ENCODE results near the gene HGS. TPM values are rescaled to one million over a fixed set of nuclear protein-coding genes. Genes with fewer than 3 reads are reported as not detected.

Gene HGS
- polyA plus RNA-seq, 1 donor from 2014 or later, result 81.1 TPM

DNA sequence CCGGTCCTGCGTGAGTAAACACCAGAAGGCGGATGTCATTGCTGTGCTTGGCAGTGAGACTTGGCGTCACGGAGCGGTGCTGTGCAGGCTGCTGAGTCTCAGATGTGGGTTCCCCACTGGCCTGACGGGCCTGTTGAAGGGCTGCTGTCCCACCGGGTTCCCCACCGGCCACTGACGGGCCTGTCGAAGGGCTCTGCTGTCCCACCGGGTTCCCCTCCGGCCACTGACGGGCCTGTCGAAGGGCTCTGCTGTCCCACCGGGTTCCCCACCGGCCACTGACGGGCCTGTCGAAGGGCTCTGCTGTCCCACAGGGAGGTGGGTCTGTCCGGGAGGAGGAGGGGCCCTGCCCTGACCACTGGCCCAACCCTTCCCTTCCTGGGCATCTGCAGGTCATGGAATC, 2.8 kb downstream of the HGS start (continued):
- TF ChIP-seq MXI1 (conservative IDR thresholded peaks at IDR 0.05; ENCODE audit: poor library complexity, severe bottlenecking), result no peak
- no peak for TF ChIP-seq POLR2AphosphoS5 (IDR thresholded peaks at IDR 0.05)
- no peak for TF ChIP-seq EP300 (conservative IDR thresholded peaks at IDR 0.05; ENCODE audit: poor library complexity, severe bottlenecking)

DNA sequence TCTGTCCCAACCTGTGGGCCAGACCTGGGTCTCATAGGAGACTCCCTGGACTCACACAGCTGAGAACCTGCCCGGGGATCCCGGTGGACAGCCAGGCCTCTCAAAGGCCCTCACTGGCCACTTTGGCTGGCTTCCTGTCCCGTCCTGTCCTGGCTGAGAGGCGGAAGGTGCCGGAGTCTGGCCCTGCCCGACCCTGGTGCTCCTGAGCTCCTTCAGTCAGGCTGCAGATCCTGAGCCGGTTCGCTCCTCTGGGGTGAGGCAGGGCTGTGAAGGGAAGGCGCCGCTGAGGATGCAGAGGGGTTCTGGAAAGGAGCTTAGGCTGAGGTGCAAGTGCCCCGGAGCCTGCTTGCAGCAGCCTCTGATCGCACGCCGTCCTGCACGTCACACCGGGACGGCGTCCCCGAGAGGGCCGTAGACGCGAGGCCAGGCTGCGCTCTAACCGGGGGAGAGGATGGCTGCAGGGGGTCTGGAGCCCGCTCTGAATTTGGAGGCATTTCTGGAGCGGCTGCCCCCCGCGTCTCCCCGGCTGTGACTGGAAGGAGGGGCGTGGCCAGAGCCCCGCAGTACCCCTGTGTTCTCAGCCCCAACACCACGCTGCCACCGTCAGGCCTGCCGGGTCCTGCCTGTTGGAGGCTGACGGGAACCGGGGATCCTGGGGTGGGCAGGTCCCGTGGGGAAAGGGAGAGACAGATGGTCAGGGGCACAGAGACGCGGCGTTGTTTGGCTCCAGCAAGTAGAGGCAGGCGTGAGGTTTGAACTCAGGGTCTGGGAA, 4.1 kb downstream of the HGS start:
- H3K9ac ChIP-seq (ENCODE audit: low read length), result no peak overlapping the region
- H4K20me1 ChIP-seq (ENCODE audit: insufficient read depth), result peaks cover 7% of the 10 kb centered on the region
- no peaks in the 10 kb centered on the region for H3F3A ChIP-seq (ENCODE audit: insufficient read depth, low read length, poor library complexity, severe bottlenecking)
- H3K27me3 ChIP-seq (ENCODE audit: insufficient read depth, low read depth, low read length), result no peaks in the 10 kb centered on the region
- H3K4me2 ChIP-seq (ENCODE audit: low read length), result no peak overlapping the region
- H3K79me2 ChIP-seq (replicated peaks; ENCODE audit: insufficient read depth, low read length), result peaks cover 21% of the 10 kb centered on the region
- H3K9me2 ChIP-seq (ENCODE audit: insufficient read depth, low read length), result no peaks in the 10 kb centered on the region
- TF ChIP-seq, protein P1, sequence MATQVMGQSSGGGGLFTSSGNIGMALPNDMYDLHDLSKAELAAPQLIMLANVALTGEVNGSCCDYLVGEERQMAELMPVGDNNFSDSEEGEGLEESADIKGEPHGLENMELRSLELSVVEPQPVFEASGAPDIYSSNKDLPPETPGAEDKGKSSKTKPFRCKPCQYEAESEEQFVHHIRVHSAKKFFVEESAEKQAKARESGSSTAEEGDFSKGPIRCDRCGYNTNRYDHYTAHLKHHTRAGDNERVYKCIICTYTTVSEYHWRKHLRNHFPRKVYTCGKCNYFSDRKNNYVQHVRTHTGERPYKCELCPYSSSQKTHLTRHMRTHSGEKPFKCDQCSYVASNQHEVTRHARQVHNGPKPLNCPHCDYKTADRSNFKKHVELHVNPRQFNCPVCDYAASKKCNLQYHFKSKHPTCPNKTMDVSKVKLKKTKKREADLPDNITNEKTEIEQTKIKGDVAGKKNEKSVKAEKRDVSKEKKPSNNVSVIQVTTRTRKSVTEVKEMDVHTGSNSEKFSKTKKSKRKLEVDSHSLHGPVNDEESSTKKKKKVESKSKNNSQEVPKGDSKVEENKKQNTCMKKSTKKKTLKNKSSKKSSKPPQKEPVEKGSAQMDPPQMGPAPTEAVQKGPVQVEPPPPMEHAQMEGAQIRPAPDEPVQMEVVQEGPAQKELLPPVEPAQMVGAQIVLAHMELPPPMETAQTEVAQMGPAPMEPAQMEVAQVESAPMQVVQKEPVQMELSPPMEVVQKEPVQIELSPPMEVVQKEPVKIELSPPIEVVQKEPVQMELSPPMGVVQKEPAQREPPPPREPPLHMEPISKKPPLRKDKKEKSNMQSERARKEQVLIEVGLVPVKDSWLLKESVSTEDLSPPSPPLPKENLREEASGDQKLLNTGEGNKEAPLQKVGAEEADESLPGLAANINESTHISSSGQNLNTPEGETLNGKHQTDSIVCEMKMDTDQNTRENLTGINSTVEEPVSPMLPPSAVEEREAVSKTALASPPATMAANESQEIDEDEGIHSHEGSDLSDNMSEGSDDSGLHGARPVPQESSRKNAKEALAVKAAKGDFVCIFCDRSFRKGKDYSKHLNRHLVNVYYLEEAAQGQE (IDR thresholded peaks at IDR 0.05; ENCODE audit: borderline replicate concordance), result no peak
- TF ChIP-seq SMC3 (conservative IDR thresholded peaks at IDR 0.05; ENCODE audit: poor library complexity), result no peak
- TF ChIP-seq POLR2AphosphoS5 (IDR thresholded peaks at IDR 0.05), result no peak
- no peak for TF ChIP-seq RAD21 (conservative IDR thresholded peaks at IDR 0.05)
- TF ChIP-seq, protein P2, sequence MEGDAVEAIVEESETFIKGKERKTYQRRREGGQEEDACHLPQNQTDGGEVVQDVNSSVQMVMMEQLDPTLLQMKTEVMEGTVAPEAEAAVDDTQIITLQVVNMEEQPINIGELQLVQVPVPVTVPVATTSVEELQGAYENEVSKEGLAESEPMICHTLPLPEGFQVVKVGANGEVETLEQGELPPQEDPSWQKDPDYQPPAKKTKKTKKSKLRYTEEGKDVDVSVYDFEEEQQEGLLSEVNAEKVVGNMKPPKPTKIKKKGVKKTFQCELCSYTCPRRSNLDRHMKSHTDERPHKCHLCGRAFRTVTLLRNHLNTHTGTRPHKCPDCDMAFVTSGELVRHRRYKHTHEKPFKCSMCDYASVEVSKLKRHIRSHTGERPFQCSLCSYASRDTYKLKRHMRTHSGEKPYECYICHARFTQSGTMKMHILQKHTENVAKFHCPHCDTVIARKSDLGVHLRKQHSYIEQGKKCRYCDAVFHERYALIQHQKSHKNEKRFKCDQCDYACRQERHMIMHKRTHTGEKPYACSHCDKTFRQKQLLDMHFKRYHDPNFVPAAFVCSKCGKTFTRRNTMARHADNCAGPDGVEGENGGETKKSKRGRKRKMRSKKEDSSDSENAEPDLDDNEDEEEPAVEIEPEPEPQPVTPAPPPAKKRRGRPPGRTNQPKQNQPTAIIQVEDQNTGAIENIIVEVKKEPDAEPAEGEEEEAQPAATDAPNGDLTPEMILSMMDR (IDR thresholded peaks at IDR 0.05; ENCODE audit: poor library complexity, severe bottlenecking), result no peak
- no peak for TF ChIP-seq MXI1 (conservative IDR thresholded peaks at IDR 0.05; ENCODE audit: poor library complexity, severe bottlenecking)
- no peak for TF ChIP-seq TAF1 (IDR thresholded peaks at IDR 0.05; ENCODE audit: low read depth)
- TF ChIP-seq EZH2 (IDR thresholded peaks at IDR 0.05; ENCODE audit: borderline replicate concordance, insufficient read depth, low read length, poor library complexity, severe bottlenecking), result no peak
- TF ChIP-seq EP300 (conservative IDR thresholded peaks at IDR 0.05; ENCODE audit: poor library complexity, severe bottlenecking), result no peak
- no peak overlapping the region for H3K27ac ChIP-seq (ENCODE audit: low read length)
- no peaks in the 10 kb centered on the region for H3K9me3 ChIP-seq (ENCODE audit: low read length)
- H2AFZ ChIP-seq (ENCODE audit: low read depth, low read length), result no peak overlapping the region
- no peak overlapping the region for H3K4me3 ChIP-seq (ENCODE audit: low read length)
- no peaks in the 10 kb centered on the region for H3K36me3 ChIP-seq (ENCODE audit: insufficient read depth, low read length)

DNA sequence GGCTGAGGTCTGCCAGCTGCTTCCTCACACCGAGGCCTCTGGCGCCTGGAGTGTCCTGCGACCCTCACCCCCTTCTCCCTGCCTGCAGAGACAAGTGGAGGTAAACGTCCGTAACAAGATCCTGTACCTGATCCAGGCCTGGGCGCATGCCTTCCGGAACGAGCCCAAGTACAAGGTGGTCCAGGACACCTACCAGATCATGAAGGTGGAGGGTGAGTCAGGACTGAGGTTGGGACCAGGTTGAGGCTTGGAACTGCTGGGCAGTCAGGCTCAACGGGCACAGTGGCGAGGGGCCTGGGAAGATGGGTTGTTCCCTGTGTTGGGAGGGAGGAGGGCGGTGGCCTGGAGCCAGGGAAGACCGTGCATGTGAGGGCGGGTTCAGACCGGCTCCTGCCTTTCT, 4.8 kb downstream of the HGS start:
- no peaks in the 10 kb centered on the region for H3F3A ChIP-seq (ENCODE audit: insufficient read depth, low read length, poor library complexity, severe bottlenecking)
- H3K36me3 ChIP-seq (ENCODE audit: insufficient read depth, low read length), result no peaks in the 10 kb centered on the region
- H4K20me1 ChIP-seq (ENCODE audit: insufficient read depth), result peaks cover 7% of the 10 kb centered on the region
- H3K79me2 ChIP-seq (replicated peaks; ENCODE audit: insufficient read depth, low read length), result peaks cover 17% of the 10 kb centered on the region
- H3K9ac ChIP-seq (ENCODE audit: low read length), result no peak overlapping the region
- no peak overlapping the region for H3K4me2 ChIP-seq (ENCODE audit: low read length)
- H3K4me3 ChIP-seq (ENCODE audit: low read length), result no peak overlapping the region
- no peaks in the 10 kb centered on the region for H3K9me2 ChIP-seq (ENCODE audit: insufficient read depth, low read length)
- TF ChIP-seq SMC3 (conservative IDR thresholded peaks at IDR 0.05; ENCODE audit: poor library complexity) (no peak), POLR2AphosphoS5 (IDR thresholded peaks at IDR 0.05) (no peak), TAF1 (IDR thresholded peaks at IDR 0.05; ENCODE audit: low read depth) (no peak), MXI1 (conservative IDR thresholded peaks at IDR 0.05; ENCODE audit: poor library complexity, severe bottlenecking) (no peak), EP300 (conservative IDR thresholded peaks at IDR 0.05; ENCODE audit: poor library complexity, severe bottlenecking) (no peak), EZH2 (IDR thresholded peaks at IDR 0.05; ENCODE audit: borderline replicate concordance, insufficient read depth, low read length, poor library complexity, severe bottlenecking) (no peak), RAD21 (conservative IDR thresholded peaks at IDR 0.05) (no peak)
- TF ChIP-seq, protein P1 (IDR thresholded peaks at IDR 0.05; ENCODE audit: borderline replicate concordance), result no peak
- TF ChIP-seq, protein P2 (IDR thresholded peaks at IDR 0.05; ENCODE audit: poor library complexity, severe bottlenecking), result no peak
- H2AFZ ChIP-seq (ENCODE audit: low read depth, low read length), result no peak overlapping the region
- no peaks in the 10 kb centered on the region for H3K27me3 ChIP-seq (ENCODE audit: insufficient read depth, low read depth, low read length)
- no peaks in the 10 kb centered on the region for H3K9me3 ChIP-seq (ENCODE audit: low read length)
- H3K27ac ChIP-seq (ENCODE audit: low read length), result no peak overlapping the region
